SK-N-SH (cell line): ENCODE results near the gene AKT1S1.

Experiments
- RFX5 ChIP-seq: IDR thresholded peaks from 2 replicates; pipeline ENCODE4 v1.6.1; 2012; ENCODE audit warnings: mild to moderate bottlenecking, improper control_type of control experiment, low read length
- TF ChIP-seq, protein P1 (sequence below): IDR thresholded peaks from 2 replicates; pipeline ENCODE4 v1.4.0; 2012; ENCODE audit warnings: low read depth

DNA sequence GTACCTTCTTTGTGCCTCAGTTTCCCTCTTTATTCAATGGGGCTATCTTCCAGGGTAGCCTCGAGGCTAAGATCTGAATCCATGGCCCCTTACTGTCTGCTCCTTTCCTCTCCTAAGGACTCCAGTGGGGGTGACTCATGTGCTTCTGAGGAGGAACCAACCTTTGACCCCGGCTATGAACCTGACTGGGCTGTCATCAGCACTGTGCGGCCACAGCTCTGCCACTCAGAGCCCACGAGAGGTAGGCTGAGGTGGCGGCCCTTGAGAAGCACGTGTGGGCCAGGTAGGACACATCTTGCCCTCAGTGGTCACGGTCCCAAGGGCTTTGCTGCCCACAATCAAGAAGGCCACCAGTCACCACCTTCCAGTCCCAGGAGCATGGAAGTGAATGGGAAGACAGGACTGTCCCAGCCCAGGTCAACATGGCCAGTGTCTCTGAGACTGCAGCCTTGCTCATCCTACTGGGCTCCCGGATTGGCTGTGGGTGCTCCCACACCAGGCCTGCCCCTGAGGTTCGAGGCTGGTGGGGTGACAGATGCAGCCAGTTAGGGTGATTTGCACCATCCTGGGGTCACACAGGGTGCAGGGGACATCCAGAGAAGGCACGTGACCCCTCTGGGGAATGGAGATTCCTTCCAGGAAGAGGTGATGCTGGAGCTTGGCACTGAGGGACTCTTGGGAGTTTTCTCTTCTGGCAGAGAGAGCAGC lies 3.2 kb upstream of the AKT1S1 start:
- no peak for TF ChIP-seq RFX5
- TF ChIP-seq, protein P1, sequence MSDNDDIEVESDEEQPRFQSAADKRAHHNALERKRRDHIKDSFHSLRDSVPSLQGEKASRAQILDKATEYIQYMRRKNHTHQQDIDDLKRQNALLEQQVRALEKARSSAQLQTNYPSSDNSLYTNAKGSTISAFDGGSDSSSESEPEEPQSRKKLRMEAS, result no peak
